Measurements from ENCODE around the gene SLC39A13. TPM values are rescaled to one million over a fixed set of nuclear protein-coding genes. Genes with fewer than 3 reads are reported as not detected.
A peak's percentile ranks its signal among the peaks of the same experiment; 100 is the strongest.

The SLC39A13 gene
- 113 and 117 TPM in 2 replicates for total RNA-seq

DNA sequence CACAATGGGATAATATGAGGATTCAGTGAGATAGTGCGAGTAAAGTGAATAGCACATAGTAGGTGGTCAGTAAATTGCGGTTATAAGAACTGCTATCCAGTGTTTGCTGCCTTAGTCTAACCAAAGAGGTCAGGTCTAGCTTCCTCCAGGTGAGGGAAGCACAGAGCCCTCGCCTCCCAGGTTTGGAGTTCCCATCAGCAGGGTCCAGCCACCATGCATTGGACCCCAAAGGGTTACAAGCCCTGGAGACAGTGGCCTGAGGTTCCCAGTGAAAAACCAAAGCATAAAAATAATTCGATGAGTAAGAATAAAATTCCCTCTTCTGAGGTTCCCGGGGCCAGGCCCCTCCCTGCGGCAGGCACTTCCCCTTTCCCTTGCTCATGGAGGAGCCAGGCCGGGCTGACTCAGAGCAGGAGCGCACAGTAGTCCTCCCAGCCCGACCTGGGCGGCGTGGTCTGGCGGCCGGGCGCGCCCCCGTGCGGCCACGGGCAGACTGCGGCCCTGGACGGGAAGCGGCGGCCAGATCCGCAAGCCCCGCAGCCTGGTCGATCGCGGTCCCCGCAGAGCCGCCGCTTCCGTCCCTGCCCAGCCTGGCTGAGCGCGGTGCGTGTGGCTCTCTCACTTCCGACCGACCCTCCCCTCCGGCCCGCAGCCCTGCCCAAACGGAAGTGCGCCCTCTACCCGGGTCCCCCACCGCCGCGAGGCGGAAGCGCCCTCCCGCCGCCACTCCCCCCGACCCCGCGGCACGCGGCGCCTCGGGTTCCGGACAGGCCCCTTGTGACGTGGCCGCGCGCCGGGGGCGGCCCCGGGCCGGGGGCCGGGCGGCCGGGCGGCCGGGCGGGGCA lies at the start of gene SLC39A13:
Gene SLC39A13 (plus strand): TSS at position 845 of the 845 bp plus-strand sequence. CDS start 1,505 bp downstream, outside the sequence.
- no peaks in the 10 kb centered on the region for H3K27me3 ChIP-seq (ENCODE audit: control insufficient read depth, insufficient read depth, low read length)
- peak within 1 kb of the TSS; percentile 80 for H3K4me3 ChIP-seq (ENCODE audit: low read depth, low read length)
- no peaks in the 10 kb centered on the region for H3K36me3 ChIP-seq (ENCODE audit: control insufficient read depth, insufficient read depth, low read length)
- DNase-seq (ENCODE audit: low read depth), result peak; percentile 65
- TF ChIP-seq, protein P1, sequence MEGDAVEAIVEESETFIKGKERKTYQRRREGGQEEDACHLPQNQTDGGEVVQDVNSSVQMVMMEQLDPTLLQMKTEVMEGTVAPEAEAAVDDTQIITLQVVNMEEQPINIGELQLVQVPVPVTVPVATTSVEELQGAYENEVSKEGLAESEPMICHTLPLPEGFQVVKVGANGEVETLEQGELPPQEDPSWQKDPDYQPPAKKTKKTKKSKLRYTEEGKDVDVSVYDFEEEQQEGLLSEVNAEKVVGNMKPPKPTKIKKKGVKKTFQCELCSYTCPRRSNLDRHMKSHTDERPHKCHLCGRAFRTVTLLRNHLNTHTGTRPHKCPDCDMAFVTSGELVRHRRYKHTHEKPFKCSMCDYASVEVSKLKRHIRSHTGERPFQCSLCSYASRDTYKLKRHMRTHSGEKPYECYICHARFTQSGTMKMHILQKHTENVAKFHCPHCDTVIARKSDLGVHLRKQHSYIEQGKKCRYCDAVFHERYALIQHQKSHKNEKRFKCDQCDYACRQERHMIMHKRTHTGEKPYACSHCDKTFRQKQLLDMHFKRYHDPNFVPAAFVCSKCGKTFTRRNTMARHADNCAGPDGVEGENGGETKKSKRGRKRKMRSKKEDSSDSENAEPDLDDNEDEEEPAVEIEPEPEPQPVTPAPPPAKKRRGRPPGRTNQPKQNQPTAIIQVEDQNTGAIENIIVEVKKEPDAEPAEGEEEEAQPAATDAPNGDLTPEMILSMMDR (IDR thresholded peaks at IDR 0.05; ENCODE audit: insufficient read depth, low read length, poor library complexity, severe bottlenecking), result no peak

DNA sequence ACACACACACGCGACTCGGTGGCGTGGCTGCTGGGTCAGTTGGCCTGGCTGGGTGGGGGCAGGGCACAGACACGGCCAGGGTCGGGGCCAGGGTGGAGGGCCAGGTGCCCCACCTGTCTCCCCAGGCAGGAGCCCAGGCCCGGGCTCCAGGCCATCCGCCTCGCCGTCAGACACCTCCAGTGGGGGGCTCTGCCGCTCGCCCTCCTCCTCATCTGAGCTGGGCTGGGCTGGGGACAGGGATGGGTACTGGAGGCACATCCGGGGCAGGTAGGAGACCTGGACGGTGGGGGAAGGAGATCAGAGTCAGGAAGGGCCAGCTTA lies 49.7 kb upstream of the SLC39A13 start:
- no peak for DNase-seq (ENCODE audit: low read depth)
- TF ChIP-seq, protein P1 (IDR thresholded peaks at IDR 0.05; ENCODE audit: insufficient read depth, low read length, poor library complexity, severe bottlenecking), result no peak
- Histone ChIP-seq H3K4me3 (ENCODE audit: low read depth, low read length) (no peak overlapping the region), H3K27me3 (ENCODE audit: control insufficient read depth, insufficient read depth, low read length) (no peaks in the 10 kb centered on the region), H3K36me3 (ENCODE audit: control insufficient read depth, insufficient read depth, low read length) (no peaks in the 10 kb centered on the region)

DNA sequence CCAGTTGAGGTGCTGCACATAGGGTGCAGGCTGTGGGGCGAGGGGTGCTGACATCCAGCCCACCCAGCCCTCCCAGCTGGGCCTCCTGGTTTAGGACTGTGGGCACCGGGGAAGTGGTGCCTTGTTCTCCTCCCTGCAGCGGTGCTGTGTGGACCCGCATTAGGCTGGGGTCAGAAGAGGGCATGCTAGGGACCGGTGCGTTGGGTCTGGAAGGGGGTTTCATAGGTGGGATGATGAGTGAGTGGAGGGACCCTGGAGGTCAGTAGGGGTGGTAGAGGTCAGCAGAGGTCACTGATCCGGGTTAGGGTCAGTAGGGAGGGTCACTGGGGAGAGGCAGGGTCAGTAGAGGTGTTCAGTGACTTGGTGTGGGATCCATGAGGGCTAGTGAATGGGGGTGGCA lies 49.2 kb upstream of the SLC39A13 start:
- TF ChIP-seq, protein P1 (IDR thresholded peaks at IDR 0.05; ENCODE audit: insufficient read depth, low read length, poor library complexity, severe bottlenecking), result no peak
- Histone ChIP-seq H3K27me3 (ENCODE audit: control insufficient read depth, insufficient read depth, low read length) (no peaks in the 10 kb centered on the region), H3K4me3 (ENCODE audit: low read depth, low read length) (no peak overlapping the region), H3K36me3 (ENCODE audit: control insufficient read depth, insufficient read depth, low read length) (no peaks in the 10 kb centered on the region)
- no peak for DNase-seq (ENCODE audit: low read depth)

DNA sequence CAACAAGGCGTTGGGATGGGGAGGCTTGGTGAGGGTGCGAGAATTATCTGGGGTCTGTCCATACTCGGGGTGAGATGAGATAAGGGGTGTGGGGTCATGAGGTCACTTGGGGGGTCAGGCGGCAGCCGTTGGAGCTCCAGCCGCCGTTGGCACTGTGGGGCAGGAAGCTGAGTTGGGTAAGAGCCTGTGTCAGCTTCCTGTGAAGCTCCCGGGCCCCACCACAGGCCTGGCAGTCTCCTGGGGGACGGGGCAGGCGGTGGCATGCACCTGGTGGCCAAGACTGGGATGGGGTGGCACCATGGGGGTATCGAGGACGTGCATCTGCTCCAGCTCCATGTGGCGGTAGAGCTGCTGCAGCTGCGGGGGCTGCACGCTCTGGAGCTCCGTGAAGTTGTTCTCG lies 48.8 kb upstream of the SLC39A13 start:
- H3K36me3 ChIP-seq (ENCODE audit: control insufficient read depth, insufficient read depth, low read length), result no peaks in the 10 kb centered on the region
- no peaks in the 10 kb centered on the region for H3K27me3 ChIP-seq (ENCODE audit: control insufficient read depth, insufficient read depth, low read length)
- no peak overlapping the region for H3K4me3 ChIP-seq (ENCODE audit: low read depth, low read length)
- TF ChIP-seq, protein P1 (IDR thresholded peaks at IDR 0.05; ENCODE audit: insufficient read depth, low read length, poor library complexity, severe bottlenecking), result no peak
- no peak for DNase-seq (ENCODE audit: low read depth)

DNA sequence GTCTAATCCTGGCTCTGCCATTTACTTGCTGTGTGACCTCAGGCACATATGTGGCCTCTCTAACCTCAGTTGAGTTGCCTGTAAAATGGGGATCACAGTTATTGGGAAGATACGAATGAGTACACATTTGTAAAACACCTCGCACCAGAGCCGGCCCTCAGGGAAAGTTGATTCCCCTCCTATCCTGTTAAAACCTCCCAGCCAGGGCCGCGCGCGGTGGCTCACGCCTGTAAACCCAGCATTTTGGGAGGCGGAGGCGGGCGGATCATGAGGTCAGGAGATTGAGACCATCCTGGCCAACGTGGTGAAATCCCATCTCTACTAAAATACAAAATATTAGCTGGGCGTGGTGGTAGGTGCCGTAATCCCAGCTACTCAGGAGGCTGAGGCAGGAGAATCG lies 48.0 kb upstream of the SLC39A13 start:
- TF ChIP-seq, protein P1 (IDR thresholded peaks at IDR 0.05; ENCODE audit: insufficient read depth, low read length, poor library complexity, severe bottlenecking), result no peak
- DNase-seq (ENCODE audit: low read depth), result no peak
- H3K36me3 ChIP-seq (ENCODE audit: control insufficient read depth, insufficient read depth, low read length), result no peaks in the 10 kb centered on the region
- H3K27me3 ChIP-seq (ENCODE audit: control insufficient read depth, insufficient read depth, low read length), result no peaks in the 10 kb centered on the region
- no peak overlapping the region for H3K4me3 ChIP-seq (ENCODE audit: low read depth, low read length)

DNA sequence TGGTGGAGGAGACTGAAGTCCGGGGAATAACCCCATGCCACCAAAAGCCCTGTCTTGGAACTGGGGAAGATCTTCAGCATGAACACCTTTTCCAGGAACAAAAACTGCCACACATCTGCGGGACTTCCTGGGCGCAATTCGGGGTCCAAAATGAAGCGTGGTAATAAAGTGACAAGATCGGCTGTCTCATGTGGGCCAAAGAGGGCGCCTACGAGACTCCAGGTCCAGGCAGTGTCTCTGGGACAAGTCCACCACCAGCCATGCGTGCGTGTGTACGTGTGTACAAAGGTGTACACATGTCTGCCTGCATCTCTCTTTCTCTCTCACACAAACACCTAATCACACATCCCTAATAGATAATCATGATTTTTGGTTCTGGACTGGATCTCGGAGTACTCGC lies 47.0 kb upstream of the SLC39A13 start:
- TF ChIP-seq, protein P1 (IDR thresholded peaks at IDR 0.05; ENCODE audit: insufficient read depth, low read length, poor library complexity, severe bottlenecking), result no peak
- no peak for DNase-seq (ENCODE audit: low read depth)
- Histone ChIP-seq H3K4me3 (ENCODE audit: low read depth, low read length) (no peak overlapping the region), H3K36me3 (ENCODE audit: control insufficient read depth, insufficient read depth, low read length) (no peaks in the 10 kb centered on the region), H3K27me3 (ENCODE audit: control insufficient read depth, insufficient read depth, low read length) (no peaks in the 10 kb centered on the region)
